ENCODE results near the gene S100A7A. TPM values are rescaled to one million over a fixed set of nuclear protein-coding genes. Genes with fewer than 3 reads are reported as not detected.

The S100A7A gene
- total and polyA plus RNA-seq, 2 of the 4 experiments (the other 2 are of a cell fraction) = not detected

- CTCF ChIA-PET = no interaction called here
- no peak overlapping the region for H3K14ac ChIP-seq (replicated peaks; ENCODE audit: low read depth, low read length)
- intact Hi-C loops (cut with micrococcal nuclease) = no loop called here
- H3K4me3 ChIP-seq (ENCODE audit: insufficient read depth, low read depth, low read length) = no peak overlapping the region
- no peak overlapping the region for H3K23ac ChIP-seq (ENCODE audit: low read depth, low read length)
- H2BK20ac ChIP-seq (ENCODE audit: low read depth, low read length) = no peak overlapping the region
- no peak overlapping the region for H4K5ac ChIP-seq (ENCODE audit: low read depth, low read length)
- ATAC-seq (ENCODE audit: low read depth) = no peak
- no peak overlapping the region for H4K8ac ChIP-seq (ENCODE audit: low read depth in 2 of 2, low read length in 2 of 2)
- no peaks in the 10 kb centered on the region for H3K79me1 ChIP-seq (ENCODE audit: low read depth in 1 of 2, low read length in 2 of 2)
- H3K4ac ChIP-seq (ENCODE audit: low read depth, low read length) = no peak overlapping the region
- H3K9ac ChIP-seq (ENCODE audit: low read depth, low read length) = no peak overlapping the region
- no peak overlapping the region for H2AFZ ChIP-seq (replicated peaks; ENCODE audit: low read length, poor library complexity)
- H2AK5ac ChIP-seq (ENCODE audit: low read depth, low read length) = no peak overlapping the region
- H4K91ac ChIP-seq (ENCODE audit: insufficient read depth, low read depth, low read length) = no peak overlapping the region
- no peak overlapping the region for H2BK120ac ChIP-seq (ENCODE audit: low read depth, low read length)
- H2AK9ac ChIP-seq (replicated peaks; ENCODE audit: low read depth, low read length, poor library complexity) = no peak overlapping the region
- no peaks in the 10 kb centered on the region for H3K9me3 ChIP-seq (ENCODE audit: control insufficient read depth, insufficient read depth, low read length)
- no peak overlapping the region for H3K56ac ChIP-seq (ENCODE audit: extremely low read depth, insufficient read depth, low read length)
- DNase-seq = no peak
- dilution Hi-C loops (cut with HindIII; ENCODE audit: low sequenced_read_pairs, unreplicated experiment) = no loop called here
- no peaks in the 10 kb centered on the region for H3K36me3 ChIP-seq (ENCODE audit: control insufficient read depth, insufficient read depth, low read length)
- TF ChIP-seq MXI1 (IDR thresholded peaks at IDR 0.05; ENCODE audit: borderline replicate concordance, low read depth, low read length) = no peak
- TF ChIP-seq RAD21 (IDR thresholded peaks at IDR 0.05; ENCODE audit: low read length) = no peak
- no peak for TF ChIP-seq SMC3 (IDR thresholded peaks at IDR 0.05; ENCODE audit: low read depth, low read length)
- no peak for TF ChIP-seq ELK1 (IDR thresholded peaks at IDR 0.05; ENCODE audit: borderline replicate concordance, low read depth, low read length)
- no peak for TF ChIP-seq FOS (IDR thresholded peaks at IDR 0.05; ENCODE audit: low read depth, low read length)
- TF ChIP-seq USF2 (IDR thresholded peaks at IDR 0.05; ENCODE audit: low read depth, low read length) = no peak
- TF ChIP-seq MAZ (IDR thresholded peaks at IDR 0.05; ENCODE audit: borderline replicate concordance, low read depth, low read length) = no peak
- H3K9me1 ChIP-seq (ENCODE audit: insufficient read depth, low read length) = peaks cover 3% of the 10 kb centered on the region; the same call in 1 of the 2 replicates
- no peak overlapping the region for H2BK5ac ChIP-seq (ENCODE audit: low read depth, low read length, poor library complexity, severe bottlenecking)
- no peak overlapping the region for H3K18ac ChIP-seq (ENCODE audit: low read depth, low read length)
- no TSS peak for BruUV-seq (replicated peaks)
- no peaks in the 10 kb centered on the region for H4K20me1 ChIP-seq (ENCODE audit: insufficient read depth, low read length)
- no peak overlapping the region for H3K27ac ChIP-seq (ENCODE audit: insufficient read depth, low read length)
- peaks cover 6% of the 10 kb centered on the region for H3K27me3 ChIP-seq (ENCODE audit: control insufficient read depth, insufficient read depth, low read length)
- POLR2A ChIA-PET (ENCODE audit: unreplicated experiment) = no interaction called here
- H2BK15ac ChIP-seq (ENCODE audit: low read depth, low read length) = no peak overlapping the region
- 61% methylated on average over 7 of the region's 9 CpGs; no CpG with 5 or more reads in 1 of the 2 experiments for WGBS, 2 experiments (ENCODE audit: extremely low coverage in 2 of 2, insufficient read length in 1 of 2)
- H3K4me1 ChIP-seq (ENCODE audit: control insufficient read depth, insufficient read depth, low read length) = no peaks in the 10 kb centered on the region
- in situ Hi-C loops (cut with MboI; ENCODE audit: low sequenced_read_pairs) = no loop called here
- H3K4me2 ChIP-seq (ENCODE audit: low read depth, low read length) = no peak overlapping the region
Measured at GRCh38 chr1:153432874-153433681, 16.8 kb downstream of the S100A7A start.

All from IMR-90 (cell line).